IMR-90 (cell line): ENCODE data around the gene NKTR. TPM values are rescaled to one million over a fixed set of nuclear protein-coding genes. Genes with fewer than 3 reads are reported as not detected.

Experiments used
- ATAC-seq: fragments of 200-7000 bp; cut with Tn5 transposase; 2 replicates; pipeline ENCODE4 v1.9.1; 2020; ENCODE audit warnings: low read depth, mild to moderate bottlenecking, moderate library complexity
- BruUV-seq: library from RNA; stranded (reverse); fragments of 400-500 nt; replicated peaks from 2 replicates; lab custom pipeline; 2021; lab: Mats Ljungman, UMichigan
- CTCF ChIA-PET: fragments of 300-600 bp; formaldehyde crosslinking; extraction: SDS; loops from one replicate; lab custom pipeline; 2021; ENCODE audit warnings: antibody characterized with exemption; lab: Yijun Ruan, JAX
- POLR2A ChIA-PET: fragments of 300-600 bp; sonication (Branson Sonifier 250); formaldehyde crosslinking; loops from one replicate; lab custom pipeline; 2022; ENCODE audit warnings: antibody characterized with exemption; ENCODE audit not compliant: unreplicated experiment; lab: Charles Lee
- DNase-seq: peaks from one replicate; pipeline ENCODE4 v3.0.0; 2013
- H2AFZ ChIP-seq: replicated peaks from 2 replicates; pipeline ENCODE3; 2013; ENCODE audit warnings: low read length, mild to moderate bottlenecking; ENCODE audit not compliant: poor library complexity
- H2AK5ac ChIP-seq: 2 replicates; pipeline ENCODE4 v1.6.1; 2013; ENCODE audit warnings: low read depth, low read length, inconsistent platforms
- H2AK9ac ChIP-seq: replicated peaks from 2 replicates; pipeline ENCODE3; 2013; ENCODE audit warnings: mild to moderate bottlenecking, low read depth, low read length, moderate library complexity; ENCODE audit not compliant: poor library complexity
- H2BK120ac ChIP-seq: 2 replicates; pipeline ENCODE4 v1.6.1; 2013; ENCODE audit warnings: low read depth, low read length, inconsistent platforms
- H2BK15ac ChIP-seq: 3 replicates; pipeline ENCODE4 v1.6.1; 2013; ENCODE audit warnings: low read depth, low read length, inconsistent platforms
- H2BK20ac ChIP-seq: 2 replicates; pipeline ENCODE4 v1.6.1; 2013; ENCODE audit warnings: low read depth, mild to moderate bottlenecking, inconsistent platforms, low read length, moderate library complexity
- H2BK5ac ChIP-seq: 2 replicates; pipeline ENCODE4 v1.6.1; 2013; ENCODE audit warnings: mild to moderate bottlenecking, low read depth, low read length, inconsistent platforms; ENCODE audit not compliant: poor library complexity, severe bottlenecking
- H3K14ac ChIP-seq: replicated peaks from 2 replicates; pipeline ENCODE4 v1.6.1; 2013; ENCODE audit warnings: low read depth, low read length, inconsistent platforms
- H3K18ac ChIP-seq: 2 replicates; pipeline ENCODE4 v1.6.1; 2013; ENCODE audit warnings: low read depth, low read length, control low read depth
- H3K23ac ChIP-seq: 2 replicates; pipeline ENCODE4 v1.6.1; 2013; ENCODE audit warnings: low read depth, low read length, inconsistent platforms
- H3K27ac ChIP-seq: 2 replicates; pipeline ENCODE4 v1.5.1; 2013; ENCODE audit warnings: mild to moderate bottlenecking, control low read depth, low read length; ENCODE audit not compliant: insufficient read depth
- H3K27me3 ChIP-seq: 2 replicates; pipeline ENCODE4 v1.6.1; 2013; ENCODE audit warnings: low read length; ENCODE audit not compliant: control insufficient read depth, insufficient read depth
- H3K36me3 ChIP-seq: 2 replicates; pipeline ENCODE4 v1.6.1; 2013; ENCODE audit warnings: low read length, mixed read lengths; ENCODE audit not compliant: control insufficient read depth, insufficient read depth
- H3K4ac ChIP-seq: 2 replicates; pipeline ENCODE4 v1.6.1; 2013; ENCODE audit warnings: low read depth, low read length, inconsistent platforms
- H3K4me1 ChIP-seq: 2 replicates; pipeline ENCODE4 v1.6.1; 2013; ENCODE audit warnings: low read length, mixed read lengths; ENCODE audit not compliant: control insufficient read depth, insufficient read depth
- H3K4me2 ChIP-seq: 2 replicates; pipeline ENCODE4 v1.6.1; 2013; ENCODE audit warnings: low read depth, mild to moderate bottlenecking, control low read depth, low read length, moderate library complexity
- H3K4me3 ChIP-seq: 2 replicates; pipeline ENCODE4 v1.5.1; 2013; ENCODE audit warnings: low read depth, mild to moderate bottlenecking, control low read depth, low read length, moderate library complexity; ENCODE audit not compliant: insufficient read depth
- H3K56ac ChIP-seq: 2 replicates; pipeline ENCODE4 v1.6.1; 2013; ENCODE audit warnings: low read length, inconsistent platforms; ENCODE audit not compliant: insufficient read depth; ENCODE audit errors: extremely low read depth
- H3K79me1 ChIP-seq, 2 experiments: 2 replicates each; pipeline ENCODE4 v1.6.1; 2013; ENCODE audit warnings: low read length in 2 of 2, inconsistent platforms in 1 of 2, low read depth in 1 of 2
- H3K9ac ChIP-seq: 2 replicates; pipeline ENCODE4 v1.6.1; 2013; ENCODE audit warnings: low read depth, low read length, control low read depth
- H3K9me1 ChIP-seq: 2 replicates; pipeline ENCODE4 v1.6.1; 2013; ENCODE audit warnings: low read length, inconsistent platforms; ENCODE audit not compliant: insufficient read depth
- H3K9me3 ChIP-seq: 2 replicates; pipeline ENCODE4 v1.6.1; 2013; ENCODE audit warnings: low read length; ENCODE audit not compliant: control insufficient read depth, insufficient read depth
- H4K20me1 ChIP-seq: 2 replicates; pipeline ENCODE4 v1.6.1; 2013; ENCODE audit warnings: low read length, inconsistent platforms; ENCODE audit not compliant: insufficient read depth
- H4K5ac ChIP-seq: 2 replicates; pipeline ENCODE4 v1.6.1; 2013; ENCODE audit warnings: mild to moderate bottlenecking, low read depth, low read length, control low read depth
- H4K8ac ChIP-seq, 2 experiments: 2 replicates each; pipeline ENCODE4 v1.6.1; 2013; ENCODE audit warnings: low read depth in 2 of 2, low read length in 2 of 2, control low read depth in 1 of 2, inconsistent platforms in 1 of 2
- H4K91ac ChIP-seq: 2 replicates; pipeline ENCODE4 v1.6.1; 2013; ENCODE audit warnings: low read depth, low read length, inconsistent platforms; ENCODE audit not compliant: insufficient read depth
- BHLHE40 ChIP-seq: fragments of 150-350 bp; IDR thresholded peaks from 2 replicates; pipeline ENCODE4 v1.6.1; 2016; ENCODE audit warnings: mild to moderate bottlenecking, low read depth, low read length
- CEBPB ChIP-seq: IDR thresholded peaks from 2 replicates; pipeline ENCODE4 v1.6.1; 2012; ENCODE audit warnings: low read depth, low read length, improper control_type of control experiment
- CHD1 ChIP-seq: IDR thresholded peaks from 2 replicates; pipeline ENCODE4 v1.6.1; 2012; ENCODE audit warnings: low read depth, low read length, improper control_type of control experiment
- FOS ChIP-seq: fragments of 150-350 bp; IDR thresholded peaks from 2 replicates; pipeline ENCODE4 v1.6.1; 2016; ENCODE audit warnings: low read depth, low read length
- MAFK ChIP-seq: IDR thresholded peaks from 2 replicates; pipeline ENCODE4 v1.6.1; 2012; ENCODE audit warnings: low read depth, low read length, improper control_type of control experiment
- MAZ ChIP-seq: IDR thresholded peaks from 2 replicates; pipeline ENCODE4 v1.6.1; 2012; ENCODE audit warnings: low read depth, mild to moderate bottlenecking, low read length, improper control_type of control experiment, moderate library complexity, borderline replicate concordance
- MXI1 ChIP-seq: IDR thresholded peaks from 2 replicates; pipeline ENCODE4 v1.6.1; 2012; ENCODE audit warnings: low read depth, mild to moderate bottlenecking, low read length, moderate library complexity, borderline replicate concordance
- POLR2A ChIP-seq: IDR thresholded peaks from 2 replicates; pipeline ENCODE4 v1.6.1; 2012; ENCODE audit warnings: mild to moderate bottlenecking, low read depth, low read length
- RAD21 ChIP-seq: IDR thresholded peaks from 2 replicates; pipeline ENCODE4 v1.6.1; 2012; ENCODE audit warnings: low read length, improper control_type of control experiment
- RCOR1 ChIP-seq: IDR thresholded peaks from 2 replicates; pipeline ENCODE4 v1.6.1; 2012; ENCODE audit warnings: mild to moderate bottlenecking, low read length, improper control_type of control experiment; ENCODE audit not compliant: insufficient replicate concordance
- RFX5 ChIP-seq: IDR thresholded peaks from 2 replicates; pipeline ENCODE4 v1.8.0; 2012; ENCODE audit warnings: low read depth, mild to moderate bottlenecking, low read length, moderate library complexity
- SMC3 ChIP-seq: fragments of 150-350 bp; IDR thresholded peaks from 2 replicates; pipeline ENCODE4 v1.6.1; 2016; ENCODE audit warnings: low read depth, mild to moderate bottlenecking, antibody characterized with exemption, low read length, moderate library complexity
- WGBS, 2 experiments: methylation state at CpG; one replicate each; pipeline versions ENCODE4 v1.1.5 to v1.1.7; 2013; ENCODE audit warnings: missing lambda C conversion rate in 2 of 2; ENCODE audit not compliant: insufficient read length in 1 of 2; ENCODE audit errors: extremely low coverage in 2 of 2; 5-methylcytosine and 5-hydroxymethylcytosine counted together
- dilution Hi-C: fragments of 300-500 bp; cut with HindIII; formaldehyde crosslinking; loops from one replicate; pipeline ENCODE4 v1.14.3; 2018; ENCODE audit warnings: low sequenced_read_pairs; ENCODE audit not compliant: unreplicated experiment
- in situ Hi-C: fragments of 300-500 bp; cut with MboI; formaldehyde crosslinking; loops from 3 replicates; pipeline ENCODE4 v1.14.3; 2019; ENCODE audit warnings: low sequenced_read_pairs, inconsistent platforms, mixed read lengths
- intact Hi-C: fragments of 100-400 bp; cut with micrococcal nuclease; formaldehyde crosslinking; loops from 2 replicates; pipeline ENCODE4 v1.10.0; 2022
- polyA plus RNA-seq, 3 experiments: library from polyadenylated mRNA; depleted of rRNA; stranded (reverse); fragments of >200 nt; gene quantifications; 2 replicates each; pipeline ENCODE4 v1.2.3, GENCODE V29; 2012; ENCODE audit warnings: low replicate concordance in 1 of 3
- total RNA-seq: library from RNA; depleted of rRNA; stranded (reverse); fragments of >200 nt; gene quantifications from 2 replicates; pipeline ENCODE4 v1.2.3, GENCODE V29; 2012
- TF ChIP-seq, protein P1 (sequence below): fragments of 150-350 bp; IDR thresholded peaks from 2 replicates; pipeline ENCODE4 v1.6.1; 2016; ENCODE audit warnings: low read depth, mild to moderate bottlenecking, low read length, moderate library complexity, borderline replicate concordance
- TF ChIP-seq, protein P2 (sequence below): fragments of 150-350 bp; IDR thresholded peaks from 2 replicates; pipeline ENCODE4 v1.6.1; 2017; ENCODE audit warnings: mild to moderate bottlenecking, antibody characterized with exemption, low read length, low read depth
- TF ChIP-seq, protein P3 (sequence below): conservative IDR thresholded peaks from 2 replicates; pipeline ENCODE4 v1.5.1; 2012; ENCODE audit warnings: mild to moderate bottlenecking, low read depth, low read length, improper control_type of control experiment

Gene NKTR
- total and polyA plus RNA-seq, 2 of the 4 experiments (the other 2 are of a cell fraction) = 24.0 to 30.7 TPM

DNA sequence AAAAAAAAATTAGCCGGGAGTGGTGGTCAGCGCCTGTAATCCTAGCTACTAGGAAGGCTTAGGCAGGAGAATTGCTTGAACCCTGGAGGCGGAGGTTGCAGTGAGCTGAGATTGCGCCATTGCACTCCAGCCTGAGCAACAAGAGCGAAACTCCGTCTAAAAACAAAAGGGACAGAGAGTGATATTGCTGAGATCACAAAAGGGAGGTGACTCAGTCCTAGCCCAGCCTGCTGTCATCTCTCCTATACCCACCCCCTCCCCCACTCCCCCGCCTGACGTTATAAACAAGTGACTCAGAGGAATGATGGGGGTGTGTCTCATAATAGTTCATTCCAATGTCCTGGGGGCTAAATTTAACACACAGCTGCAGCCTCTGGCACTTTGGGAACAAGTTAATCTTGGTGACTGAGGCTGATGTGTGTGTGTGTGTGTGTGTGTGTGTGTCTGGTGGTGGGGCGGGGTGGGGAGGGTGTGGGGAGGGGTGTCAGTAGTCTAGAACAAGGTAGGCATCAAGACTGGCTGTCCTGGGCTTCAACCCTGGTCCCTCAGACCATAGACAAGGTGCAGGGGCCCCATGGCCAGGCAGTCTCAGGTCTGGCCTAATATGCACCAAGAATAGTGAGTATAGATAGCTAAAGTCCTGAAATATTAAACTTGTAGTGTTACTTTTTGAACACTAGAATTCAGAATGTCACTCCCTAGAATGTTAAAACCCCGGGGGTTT lies 83.6 kb downstream of the NKTR start:
- Histone ChIP-seq H3K9ac (no peak overlapping the region), H3K4me3 (no peak overlapping the region), H3K18ac (no peak overlapping the region), H3K23ac (no peak overlapping the region), H4K5ac (no peak overlapping the region), H3K36me3 (no peaks in the 10 kb centered on the region), H3K27ac (no peak overlapping the region), H2BK20ac (0 out of 2 replicates have a peak overlapping the region, but pooled peaks have one; percentile 10), H4K8ac (no peak overlapping the region), H3K14ac (no peak overlapping the region), H3K9me1 (peaks cover 6% of the 10 kb centered on the region), H2AFZ (no peak overlapping the region), H2AK9ac (no peak overlapping the region), H3K27me3 (peaks cover 23% of the 10 kb centered on the region), H2BK5ac (no peak overlapping the region), H3K4me2 (no peak overlapping the region), H2BK15ac (no peak overlapping the region), H3K9me3 (peaks cover 7% of the 10 kb centered on the region), H2BK120ac (no peak overlapping the region), H3K56ac (no peak overlapping the region), H3K79me1 (no peaks in the 10 kb centered on the region), H4K91ac (no peak overlapping the region), H4K20me1 (no peaks in the 10 kb centered on the region; the same call in 1 of the 2 replicates), H3K4me1 (peaks cover 7% of the 10 kb centered on the region), H3K4ac (no peak overlapping the region), H2AK5ac (no peak overlapping the region; the same call in 1 of the 2 replicates)
- BruUV-seq = no TSS peak
- ChIA-PET POLR2A (interaction anchor here (0.6 kb wide), 1 partner anchor 33 kb away, joined by 7 read pairs; no protein-coding TSS in a partner anchor), CTCF (interaction anchor here (0.7 kb wide), 1 partner anchor 79 kb away, joined by 3 read pairs; no protein-coding TSS in a partner anchor)
- DNase-seq (peak; percentile 97), ATAC-seq (peak; percentile 96)
- dilution Hi-C loops (no loop called here), intact Hi-C loops (no loop called here), in situ Hi-C loops (no loop called here)
- no CpG with 5 or more reads among the region's 10 CpGs for WGBS, 2 experiments
- TF ChIP-seq, protein P1, sequence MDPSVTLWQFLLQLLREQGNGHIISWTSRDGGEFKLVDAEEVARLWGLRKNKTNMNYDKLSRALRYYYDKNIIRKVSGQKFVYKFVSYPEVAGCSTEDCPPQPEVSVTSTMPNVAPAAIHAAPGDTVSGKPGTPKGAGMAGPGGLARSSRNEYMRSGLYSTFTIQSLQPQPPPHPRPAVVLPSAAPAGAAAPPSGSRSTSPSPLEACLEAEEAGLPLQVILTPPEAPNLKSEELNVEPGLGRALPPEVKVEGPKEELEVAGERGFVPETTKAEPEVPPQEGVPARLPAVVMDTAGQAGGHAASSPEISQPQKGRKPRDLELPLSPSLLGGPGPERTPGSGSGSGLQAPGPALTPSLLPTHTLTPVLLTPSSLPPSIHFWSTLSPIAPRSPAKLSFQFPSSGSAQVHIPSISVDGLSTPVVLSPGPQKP = no peak
- peak; percentile 56; the same call in 1 of the 2 replicates for TF ChIP-seq MAFK
- TF ChIP-seq RCOR1 = no peak
- TF ChIP-seq RFX5 = no peak
- peak; percentile 32; the same call in 1 of the 2 replicates for TF ChIP-seq BHLHE40
- no peak for TF ChIP-seq POLR2A
- TF ChIP-seq SMC3 = no peak
- TF ChIP-seq, protein P2, sequence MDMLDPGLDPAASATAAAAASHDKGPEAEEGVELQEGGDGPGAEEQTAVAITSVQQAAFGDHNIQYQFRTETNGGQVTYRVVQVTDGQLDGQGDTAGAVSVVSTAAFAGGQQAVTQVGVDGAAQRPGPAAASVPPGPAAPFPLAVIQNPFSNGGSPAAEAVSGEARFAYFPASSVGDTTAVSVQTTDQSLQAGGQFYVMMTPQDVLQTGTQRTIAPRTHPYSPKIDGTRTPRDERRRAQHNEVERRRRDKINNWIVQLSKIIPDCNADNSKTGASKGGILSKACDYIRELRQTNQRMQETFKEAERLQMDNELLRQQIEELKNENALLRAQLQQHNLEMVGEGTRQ = no peak
- peak; percentile 93 for TF ChIP-seq CEBPB
- no peak for TF ChIP-seq MXI1
- TF ChIP-seq, protein P3, sequence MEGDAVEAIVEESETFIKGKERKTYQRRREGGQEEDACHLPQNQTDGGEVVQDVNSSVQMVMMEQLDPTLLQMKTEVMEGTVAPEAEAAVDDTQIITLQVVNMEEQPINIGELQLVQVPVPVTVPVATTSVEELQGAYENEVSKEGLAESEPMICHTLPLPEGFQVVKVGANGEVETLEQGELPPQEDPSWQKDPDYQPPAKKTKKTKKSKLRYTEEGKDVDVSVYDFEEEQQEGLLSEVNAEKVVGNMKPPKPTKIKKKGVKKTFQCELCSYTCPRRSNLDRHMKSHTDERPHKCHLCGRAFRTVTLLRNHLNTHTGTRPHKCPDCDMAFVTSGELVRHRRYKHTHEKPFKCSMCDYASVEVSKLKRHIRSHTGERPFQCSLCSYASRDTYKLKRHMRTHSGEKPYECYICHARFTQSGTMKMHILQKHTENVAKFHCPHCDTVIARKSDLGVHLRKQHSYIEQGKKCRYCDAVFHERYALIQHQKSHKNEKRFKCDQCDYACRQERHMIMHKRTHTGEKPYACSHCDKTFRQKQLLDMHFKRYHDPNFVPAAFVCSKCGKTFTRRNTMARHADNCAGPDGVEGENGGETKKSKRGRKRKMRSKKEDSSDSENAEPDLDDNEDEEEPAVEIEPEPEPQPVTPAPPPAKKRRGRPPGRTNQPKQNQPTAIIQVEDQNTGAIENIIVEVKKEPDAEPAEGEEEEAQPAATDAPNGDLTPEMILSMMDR = no peak
- peak; percentile 80 for TF ChIP-seq FOS
- TF ChIP-seq CHD1 = no peak
- TF ChIP-seq RAD21 = no peak
- peak; percentile 79; the same call in 1 of the 2 replicates for TF ChIP-seq MAZ
